ENCODE results near the gene USP10. TPM values are rescaled to one million over a fixed set of nuclear protein-coding genes. Genes with fewer than 3 reads are reported as not detected.

USP10 gene
- total RNA-seq, 1 experiment from 2014 or later: 70.6 TPM

DNA sequence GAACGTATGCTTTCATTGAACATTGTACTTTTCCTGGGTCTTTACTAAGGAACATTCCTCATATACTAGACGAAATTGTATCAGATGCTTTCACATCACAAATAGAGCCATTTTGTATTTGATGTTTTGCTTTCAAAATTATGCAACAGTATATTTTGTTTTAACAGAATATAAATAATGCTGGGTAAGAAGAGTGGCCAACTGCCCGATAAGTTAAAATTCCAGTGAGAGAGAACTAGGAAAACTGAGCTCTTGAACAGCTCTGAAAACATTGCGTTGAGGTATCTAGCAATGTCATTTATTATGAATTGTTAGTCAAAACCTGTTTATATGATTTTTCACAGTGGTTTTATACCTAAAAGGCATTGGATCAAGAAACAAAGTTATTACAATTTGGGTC, 50.8 kb downstream of the USP10 start:
- DNase-seq (ENCODE audit: low read depth): no peak

- no peak for DNase-seq (ENCODE audit: low read depth)
Measured at GRCh38 chr16:84751241-84751640, 51.4 kb downstream of the USP10 start.

- DNase-seq (ENCODE audit: low read depth): peak; percentile 26
Measured at GRCh38 chr16:84751947-84752346, 52.1 kb downstream of the USP10 start.

- DNase-seq (ENCODE audit: low read depth): no peak
Measured at GRCh38 chr16:84752600-84752999, 52.8 kb downstream of the USP10 start.

DNA sequence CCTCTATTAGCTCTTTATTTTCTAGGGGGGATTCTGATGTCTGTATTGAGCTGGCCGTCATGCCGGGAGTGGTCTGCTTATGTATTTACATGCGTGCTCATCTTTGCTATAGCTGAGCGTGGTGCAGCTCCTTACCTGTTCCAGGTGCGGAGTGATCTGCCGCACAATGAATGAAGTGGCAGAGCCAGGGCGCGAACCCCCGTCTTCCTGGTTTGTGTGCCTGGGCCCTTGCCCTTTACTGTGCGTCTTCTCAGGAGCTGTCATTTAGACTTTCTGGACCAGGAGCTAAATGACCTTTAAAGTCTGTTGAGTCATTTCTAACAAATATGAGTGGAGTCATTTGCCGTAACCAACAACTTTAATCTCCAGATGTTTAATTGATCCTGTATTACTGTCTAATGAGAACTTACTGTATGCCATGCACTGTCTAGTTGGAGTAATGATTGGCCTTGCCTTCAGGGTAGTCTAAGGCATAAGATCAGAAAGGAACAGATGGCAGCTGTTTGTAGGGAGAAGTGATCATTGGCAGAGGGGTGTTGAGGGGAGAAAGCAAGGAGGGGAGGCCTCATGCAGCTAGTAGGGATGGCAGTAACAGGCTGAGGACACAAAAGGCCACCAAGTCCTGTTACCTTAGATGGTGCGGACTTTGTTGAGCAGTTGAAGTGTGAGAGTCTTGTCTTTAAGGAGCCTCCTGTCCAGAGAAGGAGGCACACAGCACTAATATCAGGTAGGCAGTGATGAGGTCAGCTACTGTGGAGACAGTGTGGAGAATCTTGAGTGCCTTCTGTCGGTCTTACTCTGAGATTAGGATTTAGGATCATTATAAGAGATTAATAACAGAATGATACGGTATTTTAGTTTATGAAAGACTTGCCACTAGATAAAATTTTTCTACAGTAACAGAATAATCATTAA, 53.9 kb downstream of the USP10 start:
- DNase-seq (ENCODE audit: low read depth): no peak

DNA sequence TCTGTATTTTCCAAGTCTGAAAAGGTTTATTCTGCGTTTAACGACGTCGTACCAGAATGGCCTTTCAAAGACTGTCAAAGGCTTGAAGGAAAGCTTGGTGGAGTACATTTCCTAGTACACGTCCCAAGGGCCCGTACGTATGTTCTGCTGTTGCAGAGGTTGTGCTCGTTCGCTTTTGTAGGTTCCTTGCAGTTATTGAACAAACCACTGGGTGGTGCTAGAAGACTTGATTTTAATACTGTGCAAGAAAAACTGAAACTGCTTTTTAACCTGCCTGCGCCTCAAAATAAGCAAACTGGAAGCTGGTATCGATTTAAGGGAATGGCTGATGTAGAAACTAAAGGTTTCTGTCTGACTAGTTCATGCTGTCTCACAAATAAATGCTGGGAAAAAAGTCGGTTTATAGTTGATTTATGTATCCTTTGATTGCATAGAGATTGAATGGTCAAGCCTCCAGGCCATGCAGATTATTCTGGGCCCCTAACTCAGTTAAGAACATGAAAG, 54.6 kb downstream of the USP10 start:
- DNase-seq (ENCODE audit: low read depth): peak; percentile 82

DNA sequence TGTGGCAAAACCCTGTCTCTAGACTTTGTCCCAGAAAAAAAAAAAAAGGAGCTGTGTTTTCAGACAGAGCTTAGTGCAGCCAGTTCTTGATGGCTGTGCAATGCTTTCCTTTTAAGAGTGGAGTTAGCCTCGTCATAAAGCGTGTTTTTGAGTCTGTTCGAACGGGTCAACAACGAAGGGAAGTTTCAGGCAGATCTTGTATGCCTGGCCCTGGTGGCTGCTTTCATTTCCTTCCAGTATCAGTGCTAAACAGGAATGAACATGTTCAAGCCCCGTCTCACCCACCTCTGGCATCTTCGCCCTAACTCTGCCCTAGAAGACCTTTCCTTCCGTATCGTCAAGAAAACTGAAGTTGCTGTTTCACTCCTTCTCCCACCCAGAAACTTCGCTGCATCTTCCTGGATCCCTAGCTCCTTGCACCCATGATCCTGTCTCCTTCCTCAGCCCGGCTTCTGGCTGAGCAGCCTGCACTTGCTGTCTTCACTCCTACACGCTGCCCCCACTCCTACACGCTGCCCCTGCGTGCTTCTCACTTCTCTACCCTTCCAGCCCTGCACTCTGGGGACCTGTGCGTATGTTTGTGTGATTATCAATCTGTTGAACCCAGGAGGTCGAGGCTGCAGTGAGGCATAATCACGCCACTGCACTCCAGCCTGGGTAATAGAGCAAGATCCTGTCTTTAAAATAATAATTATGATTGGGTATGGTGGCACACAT, 55.3 kb downstream of the USP10 start:
- DNase-seq (ENCODE audit: low read depth): no peak

DNA sequence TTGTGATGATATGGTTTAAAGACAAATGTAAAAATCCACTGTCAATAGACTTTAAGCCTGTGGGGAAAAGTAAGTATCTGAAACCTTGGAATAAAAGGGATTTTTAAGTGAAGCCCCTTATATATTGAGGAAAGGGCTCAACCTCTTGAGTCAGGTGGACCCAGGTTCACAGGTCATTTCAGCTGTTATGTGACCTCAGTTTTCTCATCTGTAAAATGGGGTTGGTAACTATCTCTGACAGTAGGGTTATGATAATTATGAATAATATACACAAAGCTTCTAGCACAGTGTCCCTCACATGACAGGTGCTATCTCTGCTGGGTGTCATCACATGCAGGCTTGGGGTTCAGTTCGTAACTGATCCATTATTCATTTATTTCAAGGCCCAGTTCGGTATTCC, 57.0 kb downstream of the USP10 start:
- DNase-seq (ENCODE audit: low read depth): no peak

GRCh38 chr16:84758627-84759026, 58.8 kb downstream of the USP10 start:
- no peak for DNase-seq (ENCODE audit: low read depth)

GRCh38 chr16:84759061-84759460, 59.3 kb downstream of the USP10 start:
- no peak for DNase-seq (ENCODE audit: low read depth)

- DNase-seq (ENCODE audit: low read depth): no peak
Measured at GRCh38 chr16:84759906-84760305, 60.1 kb downstream of the USP10 start.

- DNase-seq (ENCODE audit: low read depth): peak; percentile 42
Measured at GRCh38 chr16:84761448-84762368, 61.9 kb downstream of the USP10 start.

- DNase-seq (ENCODE audit: low read depth): no peak
Measured at GRCh38 chr16:84763164-84763563, 63.4 kb downstream of the USP10 start.

GRCh38 chr16:84763629-84764028, 63.8 kb downstream of the USP10 start:
- DNase-seq (ENCODE audit: low read depth): peak; percentile 27

- no peak for DNase-seq (ENCODE audit: low read depth)
Measured at GRCh38 chr16:84764970-84765369, 65.2 kb downstream of the USP10 start.

- no peak for DNase-seq (ENCODE audit: low read depth)
Measured at GRCh38 chr16:84765616-84766580, 66.1 kb downstream of the USP10 start.

DNA sequence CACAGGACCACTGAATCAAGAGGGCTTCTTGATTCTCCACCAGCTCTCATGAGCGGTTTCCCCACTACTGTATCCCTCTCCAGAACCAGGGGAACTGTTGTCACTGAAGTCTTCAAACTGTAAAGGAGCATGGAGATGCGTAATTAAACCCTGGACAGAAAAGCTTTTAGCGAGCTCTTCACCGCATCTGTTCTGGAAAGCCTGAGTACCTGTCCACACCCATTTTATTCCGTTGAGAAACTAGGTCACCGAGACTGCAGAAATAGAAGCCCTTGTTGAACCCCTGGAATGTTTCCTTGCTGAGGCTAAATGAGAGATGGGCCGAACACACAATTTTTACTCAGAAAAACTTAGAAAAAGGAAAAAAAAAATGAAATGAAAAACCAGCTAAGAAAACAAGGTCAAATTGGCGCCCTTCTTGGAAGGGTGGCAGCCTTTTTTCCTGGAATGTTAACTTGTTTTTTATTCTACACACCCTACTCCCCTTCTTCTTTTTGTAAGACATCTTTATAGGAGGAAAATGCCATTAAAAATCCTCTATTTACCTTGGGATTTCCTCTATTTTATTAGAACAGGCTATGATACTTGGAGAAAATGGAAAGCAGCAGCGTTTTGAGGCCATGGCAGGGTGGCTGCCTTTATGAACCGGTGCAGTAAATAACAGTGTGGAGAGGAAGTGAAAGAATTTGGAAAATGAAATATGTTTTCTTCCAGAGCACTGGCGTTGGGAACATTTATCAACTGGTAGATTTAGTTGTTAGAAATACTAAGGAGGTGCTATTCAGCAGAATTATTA, 67.4 kb downstream of the USP10 start:
- no peak for DNase-seq (ENCODE audit: low read depth)

- no peak for DNase-seq (ENCODE audit: low read depth)
Measured at GRCh38 chr16:84768061-84768807, 68.4 kb downstream of the USP10 start.

- DNase-seq (ENCODE audit: low read depth): no peak
Measured at GRCh38 chr16:84768808-84769197, 69.0 kb downstream of the USP10 start.
